ENCODE results near the gene OBSCN. TPM values are rescaled to one million over a fixed set of nuclear protein-coding genes. Genes with fewer than 3 reads are reported as not detected.

OBSCN gene
- total and polyA plus RNA-seq, 2 donors: 10.1 to 75.9 TPM

DNA sequence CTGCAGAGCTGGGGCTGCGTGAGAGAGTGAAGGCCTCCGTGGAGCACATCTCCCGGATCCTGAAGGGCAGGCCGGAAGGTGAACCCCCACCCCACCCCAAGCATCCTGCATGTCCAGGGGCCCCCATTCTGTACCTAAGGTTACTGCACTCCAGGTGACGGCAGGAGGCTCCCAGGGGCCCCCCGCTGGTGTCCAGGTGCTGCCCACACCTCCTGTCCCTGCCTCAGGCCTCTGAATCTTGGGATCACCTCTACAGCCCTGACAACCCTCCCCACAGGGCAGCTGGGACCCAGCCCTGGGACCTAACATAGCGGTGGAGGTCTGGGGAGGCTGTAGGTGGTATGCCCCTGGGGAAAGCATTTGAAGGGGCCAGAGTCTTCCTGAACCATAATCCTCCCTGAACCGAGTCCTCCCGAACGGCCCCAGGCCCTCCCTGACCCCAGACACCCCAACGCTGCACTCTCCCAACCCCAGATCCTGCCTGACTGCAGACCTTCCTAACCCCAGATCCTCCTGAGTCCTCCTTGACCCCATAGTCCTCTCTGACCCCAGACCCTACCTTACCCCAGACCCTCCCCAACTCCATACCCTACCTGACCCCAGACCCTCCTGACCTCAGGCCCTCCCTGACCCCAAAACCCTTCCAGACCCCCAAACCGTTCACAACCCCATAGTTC, 165.3 kb downstream of the OBSCN start:
- Histone ChIP-seq H3K9me3 (ENCODE audit: control insufficient read depth in 2 of 2, insufficient read depth in 1 of 2, low read length in 1 of 2) (no peaks in the 10 kb centered on the region), H3K4me1 (ENCODE audit: control insufficient read depth in 2 of 2, insufficient read depth in 2 of 2, low read length in 2 of 2) (peaks cover 2 to 8% of the 10 kb centered on the region in 2 donors), H3K36me3 (ENCODE audit: control insufficient read depth in 2 of 2, insufficient read depth in 2 of 2, low read length in 1 of 2) (no peaks in the 10 kb centered on the region), H3K27me3 (ENCODE audit: control insufficient read depth in 2 of 2, insufficient read depth in 1 of 2, low read length in 1 of 2) (peaks cover 0 to 13% of the 10 kb centered on the region in 2 donors), H3K4me3 (ENCODE audit: low read length in 2 of 2) (no peak overlapping the region), H3K27ac (ENCODE audit: low read depth in 1 of 2, low read length in 1 of 2) (no peak overlapping the region)
- no peak for DNase-seq (ENCODE audit: low read depth in 6 of 9, low spot score in 9 of 9)
- WGBS: 93% methylated on average over 12 of the region's 12 CpGs

DNA sequence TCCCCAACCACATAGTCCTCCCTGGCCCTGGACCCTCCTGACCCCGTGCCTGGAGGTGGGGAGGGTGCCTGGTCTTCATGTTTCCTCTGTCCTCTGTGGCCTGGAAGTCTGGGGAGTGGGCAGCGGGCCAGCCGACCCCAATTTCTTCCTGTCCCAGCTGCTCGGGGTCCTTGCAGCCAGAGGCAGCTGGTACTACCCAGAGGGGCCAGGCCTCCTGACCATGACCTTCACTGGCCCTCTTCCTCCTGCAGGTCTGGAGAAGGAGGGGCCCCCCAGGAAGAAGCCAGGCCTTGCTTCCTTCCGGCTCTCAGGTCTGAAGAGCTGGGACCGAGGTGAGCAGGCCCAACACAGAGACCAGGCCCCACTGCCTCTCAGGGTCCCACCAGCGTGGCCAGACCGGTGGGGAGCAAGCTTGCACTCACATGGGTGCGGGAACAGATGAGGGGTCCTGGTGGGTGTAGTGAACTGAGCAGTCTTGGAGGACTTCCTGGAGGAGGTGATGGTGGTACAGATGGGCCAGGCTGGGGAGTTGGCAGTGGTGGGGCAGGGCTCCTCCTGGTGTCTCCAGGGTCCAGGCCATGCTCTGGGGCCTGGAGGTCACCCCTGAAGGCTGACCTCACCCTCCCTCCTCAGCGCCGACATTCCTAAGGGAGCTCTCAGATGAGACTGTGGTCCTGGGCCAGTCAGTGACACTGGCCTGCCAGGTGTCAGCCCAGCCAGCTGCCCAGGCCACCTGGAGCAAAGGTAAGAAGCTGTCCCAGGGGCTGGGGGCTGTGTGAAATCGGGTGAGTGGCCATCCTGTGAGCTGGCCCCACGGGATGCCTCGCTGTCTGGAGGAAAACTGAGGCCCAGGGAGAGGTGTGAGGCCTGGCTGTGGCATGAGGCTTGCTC, 166.1 kb downstream of the OBSCN start:
- no peak overlapping the region for H3K4me3 ChIP-seq (ENCODE audit: low read length in 2 of 2)
- no peaks in the 10 kb centered on the region for H3K36me3 ChIP-seq (ENCODE audit: control insufficient read depth in 2 of 2, insufficient read depth in 2 of 2, low read length in 1 of 2)
- peaks cover 1 to 20% of the 10 kb centered on the region in 2 donors for H3K27me3 ChIP-seq (ENCODE audit: control insufficient read depth in 2 of 2, insufficient read depth in 1 of 2, low read length in 1 of 2)
- no peak overlapping the region for H3K27ac ChIP-seq (ENCODE audit: low read depth in 1 of 2, low read length in 1 of 2)
- DNase-seq (ENCODE audit: low read depth in 6 of 9, low spot score in 9 of 9): no peak
- peaks cover 4 to 12% of the 10 kb centered on the region in 2 donors for H3K4me1 ChIP-seq (ENCODE audit: control insufficient read depth in 2 of 2, insufficient read depth in 2 of 2, low read length in 2 of 2)
- 95% methylated on average over 14 of the region's 14 CpGs for WGBS
- no peaks in the 10 kb centered on the region for H3K9me3 ChIP-seq (ENCODE audit: control insufficient read depth in 2 of 2, insufficient read depth in 1 of 2, low read length in 1 of 2)

DNA sequence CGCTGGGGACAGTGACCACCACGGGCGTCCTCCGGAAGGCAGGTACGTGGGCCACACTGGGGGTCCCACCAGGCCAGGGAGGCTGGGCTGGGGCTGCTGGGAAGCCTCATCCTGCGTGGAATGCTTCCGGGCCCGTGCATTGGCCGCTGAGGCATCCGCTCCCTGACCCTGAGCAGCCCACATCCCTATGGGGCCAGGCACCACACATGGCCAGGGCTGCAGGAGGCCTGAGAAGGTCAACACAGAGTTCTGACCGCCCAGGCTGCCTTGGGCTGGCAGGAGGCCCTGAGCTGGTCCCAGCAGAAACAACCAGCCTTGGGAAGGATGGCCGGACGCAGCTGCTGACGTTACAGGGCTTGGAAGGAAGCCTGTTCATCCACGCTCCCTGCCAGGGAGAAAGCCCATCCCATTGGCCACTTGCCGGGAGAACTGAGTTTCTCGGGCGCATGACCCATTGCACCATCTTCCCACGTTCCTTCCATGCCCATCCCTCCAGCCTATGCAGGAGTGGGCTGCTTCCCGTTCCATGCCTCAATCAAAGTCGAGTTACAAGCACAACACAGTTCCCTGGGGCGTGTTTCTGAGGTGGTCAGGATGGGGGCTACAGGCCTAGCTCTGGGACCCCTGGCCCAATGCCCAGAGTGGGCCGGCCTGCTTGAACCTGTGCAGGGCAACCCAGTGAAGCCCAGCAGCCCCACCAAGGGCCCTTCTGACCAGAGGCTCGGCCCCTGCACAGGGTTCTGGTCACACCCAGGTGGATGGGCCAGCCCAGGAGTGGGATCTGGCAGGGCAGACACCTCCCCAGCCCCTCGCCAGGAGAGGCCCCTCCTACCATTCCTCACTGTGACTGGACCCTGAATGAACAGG, 167.1 kb downstream of the OBSCN start:
- peaks cover 8 to 17% of the 10 kb centered on the region in 2 donors for H3K4me1 ChIP-seq (ENCODE audit: control insufficient read depth in 2 of 2, insufficient read depth in 2 of 2, low read length in 2 of 2)
- no peaks in the 10 kb centered on the region for H3K9me3 ChIP-seq (ENCODE audit: control insufficient read depth in 2 of 2, insufficient read depth in 1 of 2, low read length in 1 of 2)
- no peak overlapping the region for H3K27ac ChIP-seq (ENCODE audit: low read depth in 1 of 2, low read length in 1 of 2)
- 96% methylated on average over 25 of the region's 25 CpGs for WGBS
- no peak overlapping the region for H3K4me3 ChIP-seq (ENCODE audit: low read length in 2 of 2)
- H3K27me3 ChIP-seq (ENCODE audit: control insufficient read depth in 2 of 2, insufficient read depth in 1 of 2, low read length in 1 of 2): peaks cover 9 to 30% of the 10 kb centered on the region in 2 donors
- H3K36me3 ChIP-seq (ENCODE audit: control insufficient read depth in 2 of 2, insufficient read depth in 2 of 2, low read length in 1 of 2): no peaks in the 10 kb centered on the region
- no peak for DNase-seq (ENCODE audit: low read depth in 6 of 9, low spot score in 9 of 9)

DNA sequence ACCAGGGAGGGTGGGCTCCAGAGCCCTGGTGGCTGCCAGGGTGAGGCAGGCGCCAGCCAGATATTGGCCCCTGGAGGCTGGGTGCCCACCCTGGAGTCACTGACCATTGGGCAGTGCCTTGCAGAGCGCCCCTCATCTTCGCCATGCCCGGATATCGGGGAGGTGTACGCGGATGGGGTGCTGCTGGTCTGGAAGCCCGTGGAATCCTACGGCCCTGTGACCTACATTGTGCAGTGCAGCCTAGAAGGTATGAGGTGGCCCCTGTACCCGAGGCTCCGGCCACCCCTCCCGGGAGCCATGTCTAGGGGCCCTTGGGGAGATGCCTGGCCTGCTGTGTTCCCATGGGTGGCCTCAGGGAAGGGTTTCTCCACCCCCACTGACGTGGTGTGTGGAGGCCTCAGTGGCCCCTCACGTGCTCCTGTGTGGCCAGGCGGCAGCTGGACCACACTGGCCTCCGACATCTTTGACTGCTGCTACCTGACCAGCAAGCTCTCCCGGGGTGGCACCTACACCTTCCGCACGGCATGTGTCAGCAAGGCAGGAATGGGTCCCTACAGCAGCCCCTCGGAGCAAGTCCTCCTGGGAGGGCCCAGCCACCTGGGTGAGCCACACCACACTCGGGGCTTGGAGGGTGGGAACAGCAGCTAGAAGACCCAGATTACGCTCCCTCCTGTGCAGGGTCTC, 167.9 kb downstream of the OBSCN start:
- no peaks in the 10 kb centered on the region for H3K9me3 ChIP-seq (ENCODE audit: control insufficient read depth in 2 of 2, insufficient read depth in 1 of 2, low read length in 1 of 2)
- 98% methylated on average over 22 of the region's 22 CpGs for WGBS
- H3K4me3 ChIP-seq (ENCODE audit: low read length in 2 of 2): no peak overlapping the region
- H3K27ac ChIP-seq (ENCODE audit: low read depth in 1 of 2, low read length in 1 of 2): no peak overlapping the region
- no peak for DNase-seq (ENCODE audit: low read depth in 6 of 9, low spot score in 9 of 9)
- H3K36me3 ChIP-seq (ENCODE audit: control insufficient read depth in 2 of 2, insufficient read depth in 2 of 2, low read length in 1 of 2): no peaks in the 10 kb centered on the region
- peaks cover 8 to 17% of the 10 kb centered on the region in 2 donors for H3K4me1 ChIP-seq (ENCODE audit: control insufficient read depth in 2 of 2, insufficient read depth in 2 of 2, low read length in 2 of 2)
- peaks cover 13 to 37% of the 10 kb centered on the region in 2 donors for H3K27me3 ChIP-seq (ENCODE audit: control insufficient read depth in 2 of 2, insufficient read depth in 1 of 2, low read length in 1 of 2)

DNA sequence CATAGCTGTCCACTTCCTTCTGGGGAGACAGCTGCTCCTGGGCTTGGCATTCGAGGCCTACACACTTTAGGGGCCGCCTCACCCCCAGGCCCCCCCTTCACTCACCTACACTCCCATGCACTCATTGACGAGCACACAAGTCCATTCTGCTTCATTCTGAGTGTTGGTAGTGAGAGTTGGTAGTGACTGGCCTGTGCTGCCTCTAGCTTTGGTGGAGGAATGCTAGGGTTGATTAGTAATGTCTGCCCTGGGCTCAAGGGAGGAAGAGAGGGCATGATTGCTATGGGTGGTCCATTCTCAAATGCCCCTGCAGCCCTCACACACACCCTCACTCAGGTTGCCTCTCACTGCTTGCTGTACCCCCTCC, 168.4 kb downstream of the OBSCN start:
- Histone ChIP-seq H3K4me3 (ENCODE audit: low read length in 2 of 2) (no peak overlapping the region), H3K27me3 (ENCODE audit: control insufficient read depth in 2 of 2, insufficient read depth in 1 of 2, low read length in 1 of 2) (peaks cover 15 to 41% of the 10 kb centered on the region in 2 donors), H3K4me1 (ENCODE audit: control insufficient read depth in 2 of 2, insufficient read depth in 2 of 2, low read length in 2 of 2) (peaks cover 8 to 17% of the 10 kb centered on the region in 2 donors)

DNA sequence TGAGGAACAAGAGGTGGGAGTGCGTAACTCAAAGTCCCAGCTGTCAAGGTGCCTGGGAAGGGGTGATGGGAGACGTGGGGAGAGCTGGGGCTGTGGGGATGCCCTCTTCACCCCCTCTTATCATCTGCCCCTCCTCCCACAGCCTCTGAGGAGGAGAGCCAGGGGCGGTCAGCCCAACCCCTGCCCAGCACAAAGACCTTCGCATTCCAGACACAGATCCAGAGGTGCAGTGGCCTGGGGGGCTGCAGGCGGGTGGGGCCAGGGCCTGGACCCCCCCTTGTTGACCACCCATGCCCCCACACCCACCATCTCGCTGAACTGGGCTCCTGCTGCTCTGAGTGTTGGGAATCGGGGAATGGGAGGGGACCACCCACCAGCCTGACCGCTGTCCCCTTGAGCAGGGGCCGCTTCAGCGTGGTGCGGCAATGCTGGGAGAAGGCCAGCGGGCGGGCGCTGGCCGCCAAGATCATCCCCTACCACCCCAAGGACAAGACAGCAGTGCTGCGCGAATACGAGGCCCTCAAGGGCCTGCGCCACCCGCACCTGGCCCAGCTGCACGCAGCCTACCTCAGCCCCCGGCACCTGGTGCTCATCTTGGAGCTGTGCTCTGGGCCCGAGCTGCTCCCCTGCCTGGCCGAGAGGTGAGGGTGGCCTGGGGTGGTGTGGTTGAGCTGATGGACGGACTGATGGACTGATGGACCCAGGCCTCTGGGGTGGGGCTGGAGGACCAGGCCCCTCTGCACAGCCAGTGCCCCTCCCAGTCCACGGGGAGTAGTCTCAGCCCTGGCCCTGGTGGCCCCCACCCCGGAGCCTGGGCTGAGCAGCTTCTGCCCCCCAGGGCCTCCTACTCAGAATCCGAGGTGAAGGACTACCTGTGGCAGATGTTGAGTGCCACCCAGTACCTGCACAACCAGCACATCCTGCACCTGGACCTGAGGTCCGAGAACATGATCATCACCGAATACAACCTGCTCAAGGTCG, 169.1 kb downstream of the OBSCN start:
- Histone ChIP-seq H3K9me3 (ENCODE audit: control insufficient read depth in 2 of 2, insufficient read depth in 1 of 2, low read length in 1 of 2) (no peaks in the 10 kb centered on the region), H3K36me3 (ENCODE audit: control insufficient read depth in 2 of 2, insufficient read depth in 2 of 2, low read length in 1 of 2) (no peaks in the 10 kb centered on the region), H3K4me1 (ENCODE audit: control insufficient read depth in 2 of 2, insufficient read depth in 2 of 2, low read length in 2 of 2) (peaks cover 8 to 16% of the 10 kb centered on the region in 2 donors), H3K4me3 (ENCODE audit: low read length in 2 of 2) (no peak overlapping the region), H3K27me3 (ENCODE audit: control insufficient read depth in 2 of 2, insufficient read depth in 1 of 2, low read length in 1 of 2) (peaks cover 15 to 44% of the 10 kb centered on the region in 2 donors), H3K27ac (ENCODE audit: low read depth in 1 of 2, low read length in 1 of 2) (no peak overlapping the region)
- no peak for DNase-seq (ENCODE audit: low read depth in 6 of 9, low spot score in 9 of 9)
- WGBS: 96% methylated on average over 31 of the region's 31 CpGs

More for the DNA sequence above, 168.4 kb downstream of the OBSCN start:
- DNase-seq (ENCODE audit: low read depth in 6 of 9, low spot score in 9 of 9): no peak
- WGBS: 97% methylated on average over 3 of the region's 3 CpGs
- H3K36me3 ChIP-seq (ENCODE audit: control insufficient read depth in 2 of 2, insufficient read depth in 2 of 2, low read length in 1 of 2): no peaks in the 10 kb centered on the region
- no peak overlapping the region for H3K27ac ChIP-seq (ENCODE audit: low read depth in 1 of 2, low read length in 1 of 2)
- H3K9me3 ChIP-seq (ENCODE audit: control insufficient read depth in 2 of 2, insufficient read depth in 1 of 2, low read length in 1 of 2): no peaks in the 10 kb centered on the region

DNA sequence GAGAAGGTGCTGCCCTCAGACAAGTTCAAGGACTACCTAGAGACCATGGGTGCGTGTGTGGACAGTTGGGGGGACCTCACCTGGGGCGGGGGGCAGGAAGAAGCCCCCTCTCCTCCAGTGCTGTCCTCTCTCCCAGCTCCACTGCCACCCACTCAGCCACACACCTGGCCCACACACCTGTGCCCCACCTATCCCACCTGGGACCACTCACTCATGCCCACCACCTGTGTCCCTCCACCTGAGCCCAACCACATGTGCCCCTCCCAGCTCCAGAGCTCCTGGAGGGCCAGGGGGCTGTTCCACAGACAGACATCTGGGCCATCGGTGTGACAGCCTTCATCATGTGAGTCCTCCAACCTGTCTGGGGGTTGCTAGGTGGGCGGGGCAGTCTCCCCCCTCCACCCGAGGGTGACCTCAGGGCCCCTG, 169.8 kb downstream of the OBSCN start:
- 90% methylated on average over 5 of the region's 5 CpGs for WGBS
- no peak for DNase-seq (ENCODE audit: low read depth in 6 of 9, low spot score in 9 of 9)
- H3K36me3 ChIP-seq (ENCODE audit: control insufficient read depth in 2 of 2, insufficient read depth in 2 of 2, low read length in 1 of 2): no peaks in the 10 kb centered on the region
- H3K27me3 ChIP-seq (ENCODE audit: control insufficient read depth in 2 of 2, insufficient read depth in 1 of 2, low read length in 1 of 2): peaks cover 15 to 47% of the 10 kb centered on the region in 2 donors
- no peaks in the 10 kb centered on the region for H3K9me3 ChIP-seq (ENCODE audit: control insufficient read depth in 2 of 2, insufficient read depth in 1 of 2, low read length in 1 of 2)
- peaks cover 8 to 14% of the 10 kb centered on the region in 2 donors for H3K4me1 ChIP-seq (ENCODE audit: control insufficient read depth in 2 of 2, insufficient read depth in 2 of 2, low read length in 2 of 2)
- H3K27ac ChIP-seq (ENCODE audit: low read depth in 1 of 2, low read length in 1 of 2): no peak overlapping the region
- peak overlapping the region in 1 of 2 donors; percentile 24 for H3K4me3 ChIP-seq (ENCODE audit: low read length in 2 of 2)
